CD4-positive, alpha-beta T cell treated with Interleukin-17A for 1 hour (primary cell): ENCODE data around the gene ZBED6.
"Not testable (repeated sequence)": the region's sequence is repeated elsewhere in the genome, so short reads cannot be mapped to it uniquely, and the experiment has no call there.

ENCODE experiments used
- DNase-seq: peaks from one replicate; pipeline ENCODE4 v3.0.0-alpha.2; 2020

The ZBED6 gene, protein sequence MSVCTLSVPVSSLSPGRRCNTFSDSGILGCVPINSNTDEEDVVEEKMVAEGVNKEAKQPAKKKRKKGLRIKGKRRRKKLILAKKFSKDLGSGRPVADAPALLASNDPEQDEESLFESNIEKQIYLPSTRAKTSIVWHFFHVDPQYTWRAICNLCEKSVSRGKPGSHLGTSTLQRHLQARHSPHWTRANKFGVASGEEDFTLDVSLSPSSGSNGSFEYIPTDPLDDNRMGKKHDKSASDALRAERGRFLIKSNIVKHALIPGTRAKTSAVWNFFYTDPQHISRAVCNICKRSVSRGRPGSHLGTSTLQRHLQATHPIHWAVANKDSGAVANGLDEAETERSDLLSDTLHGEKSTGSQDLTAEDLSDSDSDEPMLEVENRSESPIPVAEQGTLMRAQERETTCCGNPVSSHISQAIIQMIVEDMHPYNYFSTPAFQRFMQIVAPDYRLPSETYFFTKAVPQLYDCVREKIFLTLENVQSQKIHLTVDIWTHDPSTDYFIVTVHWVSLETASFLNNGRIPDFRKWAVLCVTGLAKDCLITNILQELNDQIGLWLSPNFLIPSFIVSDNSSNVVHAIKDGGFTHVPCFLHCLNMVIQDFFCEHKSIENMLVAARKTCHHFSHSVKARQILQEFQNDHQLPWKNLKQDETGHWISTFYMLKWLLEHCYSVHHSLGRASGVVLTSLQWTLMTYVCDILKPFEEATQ (N-terminal part only)

DNA sequence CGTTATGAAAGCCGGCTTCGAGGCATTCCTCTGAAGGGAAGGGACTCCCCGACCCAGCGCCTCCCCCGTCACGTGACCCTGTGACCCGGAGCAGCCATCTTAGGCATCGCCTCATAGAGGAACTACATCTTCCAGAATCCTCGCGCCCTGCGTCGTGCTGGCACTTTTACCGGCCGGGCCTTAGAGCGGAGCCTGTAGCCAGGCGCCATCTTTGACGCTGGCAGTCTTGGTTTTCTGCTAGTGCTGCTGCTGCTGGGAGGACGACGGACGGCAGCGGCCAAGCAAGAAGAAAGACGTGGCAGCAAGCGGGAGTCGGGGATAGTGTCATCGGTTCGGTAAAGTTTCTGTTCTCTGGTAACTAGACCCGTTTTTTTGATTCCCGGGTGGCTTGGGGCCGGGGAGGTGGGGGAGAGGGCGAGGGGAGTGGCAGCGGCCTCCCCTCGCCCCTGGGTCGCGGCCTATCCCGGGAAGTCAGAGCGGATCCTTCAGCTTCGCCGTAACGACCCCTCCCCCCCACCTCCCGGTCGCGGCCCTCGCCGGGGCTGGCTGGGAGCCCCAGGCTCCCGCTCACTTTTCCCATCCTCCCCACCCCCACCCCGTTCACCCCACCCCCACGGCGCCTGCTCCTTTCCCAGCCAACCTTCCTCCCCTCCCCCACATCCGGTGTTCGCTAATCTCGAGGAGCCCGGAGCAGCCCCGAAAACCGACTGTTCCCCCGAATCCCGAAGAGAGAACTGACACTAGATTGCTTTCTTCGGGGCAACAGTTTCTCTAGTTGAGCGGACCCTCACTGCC is at the start of gene ZBED6, which contains the start of gene ZC3H11A:
ZBED6 (plus strand) TSS at position 183 of the 795 bp plus-strand sequence. CDS start 1,900 bp downstream, outside the sequence.
ZC3H11A (plus strand) TSS at position 183 of the 795 bp plus-strand sequence. CDS start 21,448 bp downstream, outside the sequence.
- peak; percentile 99 for DNase-seq

GRCh38 chr1:203746281-203746680 is 49.1 kb upstream of the ZBED6 start:
- DNase-seq = no peak

- DNase-seq = no peak
Measured at GRCh38 chr1:203751051-203751450, 44.4 kb upstream of the ZBED6 start.

GRCh38 chr1:203751618-203752361 is 43.6 kb upstream of the ZBED6 start:
- DNase-seq = not testable (repeated sequence)

DNA sequence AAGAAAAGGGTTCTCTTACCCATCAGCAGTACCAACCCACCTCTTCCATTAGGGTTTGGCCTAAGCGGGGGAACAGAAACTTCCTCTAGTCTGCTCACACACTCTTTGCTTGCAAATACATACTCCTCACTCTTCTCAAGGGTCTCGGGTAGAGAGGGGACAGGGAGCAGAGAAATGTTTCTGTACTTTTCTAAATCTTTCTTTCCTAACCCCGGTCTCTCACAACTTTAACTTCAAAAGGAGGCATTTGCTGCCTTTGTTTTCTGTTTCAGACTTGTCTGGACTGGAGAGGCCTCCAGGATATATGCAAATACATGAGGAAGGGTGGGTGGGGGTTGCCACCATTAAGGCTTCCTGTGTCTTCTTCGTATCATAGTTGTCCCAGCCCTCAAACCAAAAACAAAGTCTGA is 41.0 kb upstream of the ZBED6 start:
- peak; percentile 50 for DNase-seq

DNA sequence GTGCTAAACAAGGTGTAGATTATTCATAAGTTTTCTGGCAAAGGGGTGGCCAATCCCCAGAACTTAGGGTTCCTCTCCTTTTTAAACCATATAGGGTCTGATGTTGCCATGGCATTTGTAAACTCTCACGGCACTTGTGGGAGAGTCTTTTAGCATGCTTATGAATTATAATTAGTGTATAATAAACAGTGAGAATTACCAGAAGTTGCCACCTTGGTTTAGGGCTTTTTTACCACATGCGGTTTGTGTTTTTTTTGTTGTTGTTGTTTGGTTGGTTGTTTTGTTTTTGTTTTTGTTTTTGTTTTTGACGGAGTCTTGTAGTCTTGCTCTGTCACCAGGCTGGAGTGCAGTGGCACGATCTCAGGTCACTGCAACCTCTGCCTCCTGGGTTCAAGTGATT is 39.4 kb upstream of the ZBED6 start:
- peak; percentile 24 for DNase-seq

DNA sequence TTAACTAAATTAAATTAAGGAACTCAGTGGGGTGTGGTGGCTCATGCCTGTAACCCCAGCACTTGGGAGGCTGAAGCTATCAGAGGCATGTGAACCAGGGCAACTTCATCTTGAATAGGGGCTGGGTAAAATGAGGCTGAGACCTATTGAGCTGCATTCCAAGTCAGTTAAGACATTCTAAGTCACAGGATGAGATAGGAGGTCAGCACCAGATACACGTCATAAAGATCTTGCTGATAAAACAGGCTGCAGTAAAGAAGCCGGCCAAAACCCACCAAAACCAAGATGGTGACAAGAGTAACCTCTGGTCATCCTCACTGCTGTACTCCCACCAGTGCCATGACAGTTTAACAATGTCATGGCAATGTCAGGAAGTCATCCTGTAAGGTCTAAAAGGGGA is 36.7 kb upstream of the ZBED6 start:
- not testable (repeated sequence) for DNase-seq

DNA sequence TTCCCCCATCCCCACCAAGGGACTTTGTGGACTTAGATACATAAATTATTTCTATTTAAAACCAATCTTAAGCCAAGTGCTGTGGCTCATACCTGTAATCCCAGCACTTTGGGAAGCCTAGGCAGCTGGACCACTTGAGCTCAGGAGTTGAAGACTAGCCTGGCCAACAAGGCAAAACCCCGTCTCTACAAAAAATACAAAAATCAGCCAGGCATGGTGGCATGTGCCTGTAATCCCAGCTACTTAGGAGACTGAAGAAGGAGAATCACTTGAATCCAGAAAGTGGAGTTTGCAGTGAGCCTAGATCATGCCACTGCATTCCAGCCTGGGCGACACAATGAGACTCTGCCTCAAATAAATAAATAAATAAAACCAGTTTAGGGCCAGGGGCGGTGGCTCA is 34.9 kb upstream of the ZBED6 start:
- DNase-seq = no peak

DNA sequence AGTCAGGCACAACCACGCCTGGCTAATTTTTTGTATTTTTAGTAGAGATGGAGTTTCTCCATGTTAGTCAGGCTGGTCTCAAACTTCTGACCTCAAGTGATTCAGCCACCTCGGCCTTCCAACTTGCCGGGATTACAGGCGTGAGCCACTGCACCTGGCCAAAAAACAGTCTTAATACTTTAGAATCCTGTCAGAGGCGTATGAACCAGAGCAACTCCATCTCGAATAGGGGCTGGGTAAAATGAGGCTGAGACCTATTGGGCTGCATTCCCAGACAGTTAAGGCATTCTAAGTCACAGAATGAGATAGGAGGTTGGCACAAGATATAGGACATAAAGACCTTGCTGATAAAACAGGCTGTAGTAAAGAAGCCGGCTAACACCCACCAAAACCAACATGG is 33.5 kb upstream of the ZBED6 start:
- DNase-seq = not testable (repeated sequence)

DNA sequence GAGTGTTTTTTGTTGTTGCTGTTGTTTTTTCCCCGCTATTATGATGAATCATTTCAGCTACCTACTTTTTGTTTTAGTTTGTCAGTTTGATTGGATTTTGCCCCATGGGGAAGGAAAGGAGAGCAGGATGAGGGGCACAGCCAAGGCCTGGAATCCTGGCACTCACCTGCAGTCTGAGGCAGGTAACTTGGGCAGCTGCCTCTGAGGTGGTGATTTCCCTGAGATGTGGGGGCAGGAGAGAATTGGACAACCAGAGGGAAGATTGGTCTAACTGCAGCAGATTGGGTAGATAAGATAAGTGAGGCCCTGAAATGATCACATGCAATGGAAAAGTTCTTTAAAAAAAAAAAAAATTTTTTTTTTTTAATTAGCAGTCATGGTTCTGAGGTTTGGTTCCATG is 31.9 kb upstream of the ZBED6 start:
- DNase-seq = no peak

DNA sequence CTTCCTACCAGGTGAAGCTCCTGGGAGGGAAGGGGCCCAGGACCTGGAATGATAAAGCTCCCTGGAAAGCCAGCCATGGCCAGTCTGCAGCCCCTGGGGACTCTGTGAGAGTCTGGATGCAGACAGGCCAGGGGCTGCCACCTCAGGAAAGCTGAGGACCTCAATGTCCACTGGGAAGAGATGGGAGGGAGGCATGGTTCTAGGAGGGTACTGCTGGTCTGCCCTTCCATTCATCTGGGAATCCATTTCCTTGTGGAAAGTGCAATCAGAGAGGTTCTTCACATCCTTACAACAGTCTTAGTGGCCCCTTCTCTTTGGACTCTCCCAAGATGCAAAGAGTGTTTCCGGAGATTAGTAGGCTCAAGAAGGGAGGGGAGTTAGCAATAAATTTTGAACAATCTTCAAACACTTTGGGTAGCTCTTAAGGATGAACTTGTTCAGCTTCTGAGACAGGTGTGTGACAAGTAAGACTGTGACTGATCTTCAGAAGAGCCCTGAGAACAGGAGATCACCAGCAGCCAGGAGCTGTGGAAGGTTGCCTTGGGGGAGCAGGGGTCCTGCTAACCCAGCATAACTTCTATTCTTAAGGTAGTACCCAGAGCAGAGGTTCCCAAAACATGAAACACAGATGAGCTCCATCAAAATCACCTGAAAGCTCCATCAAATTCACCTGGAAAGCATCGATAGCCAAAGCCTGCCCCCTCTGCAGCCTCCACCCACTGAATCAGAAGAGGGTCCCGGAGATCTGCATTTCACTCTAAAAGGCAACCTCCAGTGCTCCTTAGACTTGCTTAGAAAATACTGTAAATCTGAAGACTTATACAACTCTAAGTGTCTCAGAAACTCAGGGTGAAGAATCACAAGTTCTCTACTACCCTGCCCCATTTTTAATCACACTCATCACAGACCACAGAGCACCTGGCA is 31.1 kb upstream of the ZBED6 start:
- peak; percentile 12 for DNase-seq

DNA sequence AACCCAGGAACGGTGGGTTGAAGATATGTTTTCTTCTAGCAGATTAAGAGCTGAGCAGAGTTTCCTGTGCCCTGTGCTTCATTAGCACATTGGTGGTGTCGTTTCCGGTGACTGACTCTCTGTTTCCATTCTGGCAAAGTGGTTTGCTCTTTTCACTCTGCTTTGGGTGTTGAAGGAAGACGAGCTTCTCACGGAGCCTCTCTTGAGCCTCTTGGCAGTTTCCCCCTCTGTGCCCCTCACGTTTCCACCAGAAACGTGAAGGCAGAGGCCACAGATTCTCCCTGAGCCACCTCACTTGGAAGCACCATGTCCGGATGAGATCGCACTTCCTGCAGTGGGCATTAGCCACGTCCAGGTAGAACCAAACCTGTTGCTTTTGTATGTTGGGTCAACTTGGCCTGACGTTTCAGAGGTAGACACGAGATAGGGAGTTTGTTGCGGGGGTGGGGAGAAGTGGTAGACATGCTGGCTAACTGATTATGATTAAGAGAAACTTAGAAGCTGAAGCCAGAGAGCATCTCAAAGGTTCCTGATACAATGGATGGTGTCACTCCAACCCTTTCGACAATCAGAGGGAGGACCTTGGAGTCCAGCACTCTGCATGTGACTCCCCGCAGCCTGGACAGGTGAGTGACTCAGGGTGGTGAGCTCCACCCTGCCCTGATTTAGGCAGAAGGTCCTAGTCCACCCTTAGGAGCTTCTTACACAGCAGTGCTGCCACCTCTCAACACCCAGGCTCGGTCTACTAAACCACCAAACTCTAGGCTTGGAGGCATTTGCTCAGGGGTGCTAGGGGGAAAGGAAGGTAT is 30.2 kb upstream of the ZBED6 start, which contains the start of gene LAX1:
LAX1 (plus strand) TSS at position 155 of the 809 bp plus-strand sequence; CDS start at position 538, 383 bp downstream.
- peak; percentile 89 for DNase-seq

DNA sequence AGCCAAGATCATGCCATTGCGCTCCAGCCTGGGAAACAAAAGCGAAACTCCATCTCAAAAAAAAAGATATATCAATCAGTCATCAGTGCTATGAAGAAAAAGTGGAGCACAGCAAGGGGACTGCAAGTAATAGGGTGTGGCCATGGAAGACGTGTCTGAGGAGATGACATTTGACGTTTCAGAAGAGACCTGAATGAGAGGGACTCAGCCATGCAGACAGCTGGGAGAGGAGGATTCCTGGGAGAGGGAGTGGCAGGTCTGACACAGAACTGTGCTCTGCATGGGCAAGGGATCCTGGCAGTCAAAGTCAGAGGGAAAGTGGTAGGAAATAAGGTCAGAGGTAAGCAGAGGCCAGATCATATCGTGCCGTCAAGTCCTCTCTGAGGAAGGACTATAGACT is 27.2 kb upstream of the ZBED6 start:
- peak; percentile 14 for DNase-seq

DNA sequence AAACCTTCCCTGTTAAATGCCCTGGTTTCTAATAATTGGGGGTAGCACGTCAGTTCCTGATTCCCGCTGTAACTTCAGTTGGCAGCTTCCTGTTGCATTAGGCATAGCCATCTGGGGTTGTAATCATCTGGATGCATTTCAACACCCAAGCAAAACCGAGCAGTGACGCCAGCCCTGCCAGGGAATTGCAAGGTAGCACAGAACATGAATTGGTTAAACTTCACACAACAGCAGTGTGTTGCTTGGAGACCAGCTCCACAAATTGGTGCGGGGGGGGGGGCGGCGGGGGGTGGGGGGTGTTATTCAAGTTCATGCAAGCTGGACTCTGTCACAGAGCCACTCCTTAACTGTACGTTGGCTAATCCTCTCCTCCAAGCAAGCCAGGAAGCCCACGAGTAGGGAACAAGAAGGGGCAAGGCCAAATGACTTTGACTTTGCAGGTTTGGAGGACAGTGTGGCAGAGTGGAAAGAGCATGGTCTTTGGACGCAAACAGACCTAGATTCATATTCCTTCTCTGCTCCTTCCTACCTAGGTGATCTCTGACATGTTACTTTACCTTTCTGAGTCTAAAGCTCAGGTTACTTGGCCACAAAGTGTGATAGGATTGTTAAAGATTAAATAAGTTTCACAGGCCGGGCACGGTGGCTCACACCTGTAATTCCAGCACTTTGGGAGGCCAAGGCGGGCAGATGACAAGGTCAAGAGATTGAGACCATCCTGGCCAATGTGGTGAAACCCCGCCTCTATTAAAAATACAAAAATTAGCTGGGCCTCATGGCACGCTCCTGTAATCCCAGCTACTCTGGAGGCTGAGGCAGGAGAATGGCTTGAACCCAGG is 25.7 kb upstream of the ZBED6 start:
- DNase-seq = peak; percentile 18

- no peak for DNase-seq
Measured at GRCh38 chr1:203771901-203772301, 23.5 kb upstream of the ZBED6 start.

DNA sequence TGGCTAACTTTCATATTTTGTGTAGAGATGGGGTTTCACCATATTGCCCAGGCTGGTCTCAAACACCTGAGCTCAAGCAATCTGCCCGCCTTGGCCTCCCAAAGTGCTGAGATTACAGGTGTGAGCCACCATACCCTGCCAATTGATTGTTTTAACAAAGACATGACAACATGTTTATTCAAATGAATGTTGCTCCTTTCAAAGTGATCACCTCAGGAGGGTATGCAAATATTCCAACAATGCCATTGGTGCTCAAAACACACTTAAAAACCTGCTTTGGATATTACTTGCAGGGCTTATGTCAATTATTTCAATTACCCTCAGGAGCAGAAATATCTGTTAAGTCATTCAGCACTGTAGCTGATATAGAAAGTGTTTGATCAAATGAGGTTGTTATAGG is 22.6 kb upstream of the ZBED6 start:
- no peak for DNase-seq

- DNase-seq = no peak
Measured at GRCh38 chr1:203776636-203777035, 18.8 kb upstream of the ZBED6 start.

DNA sequence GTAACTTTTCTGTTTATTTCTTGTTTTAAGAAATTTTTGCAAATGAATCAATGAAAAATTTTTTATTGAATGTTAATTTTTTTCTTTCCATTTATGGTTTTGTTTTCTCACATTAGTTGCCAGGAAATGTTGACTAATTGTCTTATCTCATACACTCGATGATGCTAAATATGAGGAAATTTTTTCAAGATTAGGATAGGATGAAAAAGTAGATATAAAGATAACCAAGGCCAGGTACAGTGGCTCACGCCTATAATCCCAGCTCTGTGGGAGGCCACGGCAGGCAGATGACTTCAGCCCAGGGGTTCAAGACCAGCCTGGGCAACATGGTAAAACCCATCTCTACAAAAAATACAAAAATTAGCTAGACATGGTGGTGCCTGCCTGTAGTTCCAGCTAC is 17.8 kb upstream of the ZBED6 start:
- DNase-seq = no peak

- no peak for DNase-seq
Measured at GRCh38 chr1:203778146-203778545, 17.3 kb upstream of the ZBED6 start.
